Measurements from ENCODE around the gene TTC28.

The TTC28 gene

DNA sequence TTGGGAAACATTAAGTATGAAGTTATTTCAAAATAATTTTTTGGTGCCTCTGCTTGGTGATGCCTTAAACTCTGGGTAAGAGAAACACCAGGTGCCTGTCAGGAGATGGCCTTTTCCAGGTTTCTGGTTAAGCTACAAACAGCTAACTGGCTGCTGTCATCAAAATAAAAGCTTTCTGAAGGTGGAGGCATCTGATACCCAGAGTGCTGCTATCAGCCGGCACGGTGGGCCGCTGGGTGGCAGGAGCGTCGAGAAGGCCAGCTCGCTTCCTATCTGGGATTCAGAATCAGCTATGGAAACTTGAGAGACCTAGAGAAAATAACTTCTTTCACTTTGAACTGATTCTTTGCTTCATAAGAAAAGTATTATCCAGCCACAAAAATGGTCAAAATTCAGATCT lies 679.8 kb downstream of the TTC28 start:
- no peaks in the 10 kb centered on the region for H3K4me1 ChIP-seq (ENCODE audit: control insufficient read depth in 1 of 2, insufficient read depth in 2 of 2, low read length in 2 of 2)
- H3K36me3 ChIP-seq (ENCODE audit: control insufficient read depth in 1 of 2, insufficient read depth in 2 of 2, low read length in 2 of 2), result peaks cover 5 to 43% of the 10 kb centered on the region in 2 donors
- H3K27me3 ChIP-seq (ENCODE audit: low read depth, low read length), result no peaks in the 10 kb centered on the region
- H3K9me3 ChIP-seq (ENCODE audit: control insufficient read depth in 1 of 2, low read length in 2 of 2), result no peaks in the 10 kb centered on the region
- no peak overlapping the region for H3K27ac ChIP-seq (ENCODE audit: low read length)
- no peak overlapping the region for H3K4me3 ChIP-seq (ENCODE audit: low read depth in 1 of 2, low read length in 2 of 2)

GRCh38 chr22:27998511-27999410 lies 680.9 kb downstream of the TTC28 start:
- no peaks in the 10 kb centered on the region for H3K9me3 ChIP-seq (ENCODE audit: control insufficient read depth in 1 of 2, low read length in 2 of 2)
- no peaks in the 10 kb centered on the region for H3K27me3 ChIP-seq (ENCODE audit: low read depth, low read length)
- H3K36me3 ChIP-seq (ENCODE audit: control insufficient read depth in 1 of 2, insufficient read depth in 2 of 2, low read length in 2 of 2), result peaks cover 5 to 43% of the 10 kb centered on the region in 2 donors
- H3K4me3 ChIP-seq (ENCODE audit: low read depth in 1 of 2, low read length in 2 of 2), result no peak overlapping the region
- no peaks in the 10 kb centered on the region for H3K4me1 ChIP-seq (ENCODE audit: control insufficient read depth in 1 of 2, insufficient read depth in 2 of 2, low read length in 2 of 2)
- H3K27ac ChIP-seq (ENCODE audit: low read length), result no peak overlapping the region

DNA sequence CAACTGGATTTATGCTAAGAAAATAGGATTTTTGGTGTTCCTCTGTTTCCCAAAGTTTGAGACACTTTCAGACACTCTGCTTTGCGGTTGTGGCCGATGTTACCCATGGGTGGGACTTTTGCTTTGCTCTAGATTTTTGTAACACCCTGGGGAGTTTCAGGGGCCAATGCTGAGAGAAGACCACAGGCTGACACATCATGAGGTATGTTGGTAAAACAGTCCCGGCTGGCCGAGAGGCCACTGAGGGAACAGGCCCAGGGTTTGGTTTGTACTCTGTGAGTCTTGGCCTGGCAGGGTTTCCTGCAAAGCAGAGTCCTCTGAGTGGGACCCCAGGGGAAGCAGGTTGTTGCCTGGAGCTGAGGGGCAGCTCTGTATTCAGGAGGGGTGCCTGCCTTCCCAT lies 682.1 kb downstream of the TTC28 start:
- H3K4me3 ChIP-seq (ENCODE audit: low read depth in 1 of 2, low read length in 2 of 2), result no peak overlapping the region
- no peak overlapping the region for H3K27ac ChIP-seq (ENCODE audit: low read length)
- H3K36me3 ChIP-seq (ENCODE audit: control insufficient read depth in 1 of 2, insufficient read depth in 2 of 2, low read length in 2 of 2), result peaks cover 5 to 51% of the 10 kb centered on the region in 2 donors
- H3K27me3 ChIP-seq (ENCODE audit: low read depth, low read length), result no peaks in the 10 kb centered on the region
- no peaks in the 10 kb centered on the region for H3K9me3 ChIP-seq (ENCODE audit: control insufficient read depth in 1 of 2, low read length in 2 of 2)
- no peaks in the 10 kb centered on the region for H3K4me1 ChIP-seq (ENCODE audit: control insufficient read depth in 1 of 2, insufficient read depth in 2 of 2, low read length in 2 of 2)

GRCh38 chr22:27996981-27997380 lies 682.7 kb downstream of the TTC28 start:
- no peaks in the 10 kb centered on the region for H3K27me3 ChIP-seq (ENCODE audit: low read depth, low read length)
- no peak overlapping the region for H3K4me3 ChIP-seq (ENCODE audit: low read depth in 1 of 2, low read length in 2 of 2)
- no peaks in the 10 kb centered on the region for H3K9me3 ChIP-seq (ENCODE audit: control insufficient read depth in 1 of 2, low read length in 2 of 2)
- H3K27ac ChIP-seq (ENCODE audit: low read length), result no peak overlapping the region
- H3K36me3 ChIP-seq (ENCODE audit: control insufficient read depth in 1 of 2, insufficient read depth in 2 of 2, low read length in 2 of 2), result peaks cover 9 to 57% of the 10 kb centered on the region in 2 donors
- H3K4me1 ChIP-seq (ENCODE audit: control insufficient read depth in 1 of 2, insufficient read depth in 2 of 2, low read length in 2 of 2), result no peaks in the 10 kb centered on the region

DNA sequence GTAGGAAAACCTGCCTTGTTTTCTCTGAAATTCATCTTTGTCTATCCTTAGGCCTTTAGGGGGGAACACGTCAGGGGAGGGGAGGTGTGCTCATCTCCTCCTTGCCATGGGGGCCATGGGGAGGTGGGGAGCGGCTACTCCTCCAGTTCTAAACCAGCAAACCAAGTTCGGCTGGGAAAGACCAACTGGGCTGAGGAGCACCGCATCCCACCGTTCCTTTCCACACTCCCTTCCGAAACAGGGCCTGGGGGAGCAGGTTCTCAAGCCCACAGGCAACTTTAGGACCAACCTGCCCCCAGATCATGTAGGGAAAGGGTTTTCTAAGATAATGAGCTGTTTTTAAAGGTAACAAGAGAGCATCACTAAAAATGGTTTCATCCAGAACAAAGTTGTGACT lies 683.1 kb downstream of the TTC28 start:
- Histone ChIP-seq H3K36me3 (ENCODE audit: control insufficient read depth in 1 of 2, insufficient read depth in 2 of 2, low read length in 2 of 2) (peaks cover 9 to 57% of the 10 kb centered on the region in 2 donors), H3K27ac (ENCODE audit: low read length) (no peak overlapping the region), H3K4me1 (ENCODE audit: control insufficient read depth in 1 of 2, insufficient read depth in 2 of 2, low read length in 2 of 2) (no peaks in the 10 kb centered on the region), H3K9me3 (ENCODE audit: control insufficient read depth in 1 of 2, low read length in 2 of 2) (no peaks in the 10 kb centered on the region), H3K4me3 (ENCODE audit: low read depth in 1 of 2, low read length in 2 of 2) (no peak overlapping the region), H3K27me3 (ENCODE audit: low read depth, low read length) (no peaks in the 10 kb centered on the region)

GRCh38 chr22:27995801-27996528 lies 683.7 kb downstream of the TTC28 start:
- Histone ChIP-seq H3K9me3 (ENCODE audit: control insufficient read depth in 1 of 2, low read length in 2 of 2) (no peaks in the 10 kb centered on the region), H3K4me1 (ENCODE audit: control insufficient read depth in 1 of 2, insufficient read depth in 2 of 2, low read length in 2 of 2) (no peaks in the 10 kb centered on the region), H3K27ac (ENCODE audit: low read length) (no peak overlapping the region), H3K36me3 (ENCODE audit: control insufficient read depth in 1 of 2, insufficient read depth in 2 of 2, low read length in 2 of 2) (peaks cover 9 to 53% of the 10 kb centered on the region in 2 donors), H3K4me3 (ENCODE audit: low read depth in 1 of 2, low read length in 2 of 2) (no peak overlapping the region), H3K27me3 (ENCODE audit: low read depth, low read length) (no peaks in the 10 kb centered on the region)

DNA sequence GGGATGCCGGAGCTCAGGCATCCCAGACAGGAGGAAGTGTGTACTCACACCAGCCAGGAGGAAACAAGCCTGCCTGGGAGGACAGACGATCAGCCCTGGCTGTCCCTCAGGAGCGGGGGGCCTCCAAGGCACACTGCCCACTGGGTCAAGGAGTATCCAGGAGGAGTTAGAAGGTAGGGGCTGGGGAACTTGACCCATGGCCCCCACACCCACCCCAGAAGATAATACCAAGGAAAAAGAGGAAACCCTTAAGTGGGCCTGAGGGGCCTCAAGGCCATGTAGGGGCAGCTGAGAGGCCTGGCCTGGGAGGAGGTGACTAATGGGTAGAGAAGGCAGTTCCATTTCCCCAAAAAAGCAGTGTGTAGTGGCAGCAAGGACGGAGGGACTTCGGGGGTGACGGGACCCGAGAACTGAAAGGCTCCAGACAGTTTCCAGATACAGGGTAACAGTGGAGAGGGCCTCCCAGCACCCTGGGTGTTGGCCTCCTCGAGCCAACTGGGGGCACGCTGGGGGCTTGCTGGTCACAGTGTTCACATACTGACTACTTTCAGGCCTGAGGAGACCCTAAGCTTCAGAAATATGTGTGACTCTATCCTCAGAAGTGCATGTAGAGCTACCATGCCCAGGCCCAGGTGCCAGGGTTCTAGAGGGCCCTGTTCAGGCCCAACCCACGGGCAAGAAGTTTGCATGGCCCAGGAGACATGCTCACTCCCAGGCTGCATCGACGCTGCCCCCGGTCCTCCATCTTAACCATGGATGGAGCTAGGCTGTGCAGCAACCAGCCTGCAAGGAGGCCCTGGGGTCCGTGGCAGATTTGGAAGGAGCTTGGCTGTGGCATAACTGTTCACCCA lies 684.9 kb downstream of the TTC28 start:
- peaks cover 9 to 49% of the 10 kb centered on the region in 2 donors for H3K36me3 ChIP-seq (ENCODE audit: control insufficient read depth in 1 of 2, insufficient read depth in 2 of 2, low read length in 2 of 2)
- no peaks in the 10 kb centered on the region for H3K27me3 ChIP-seq (ENCODE audit: low read depth, low read length)
- no peak overlapping the region for H3K27ac ChIP-seq (ENCODE audit: low read length)
- no peaks in the 10 kb centered on the region for H3K9me3 ChIP-seq (ENCODE audit: control insufficient read depth in 1 of 2, low read length in 2 of 2)
- H3K4me1 ChIP-seq (ENCODE audit: control insufficient read depth in 1 of 2, insufficient read depth in 2 of 2, low read length in 2 of 2), result no peaks in the 10 kb centered on the region
- no peak overlapping the region for H3K4me3 ChIP-seq (ENCODE audit: low read depth in 1 of 2, low read length in 2 of 2)

- Histone ChIP-seq H3K4me1 (ENCODE audit: control insufficient read depth in 1 of 2, insufficient read depth in 2 of 2, low read length in 2 of 2) (no peaks in the 10 kb centered on the region), H3K9me3 (ENCODE audit: control insufficient read depth in 1 of 2, low read length in 2 of 2) (no peaks in the 10 kb centered on the region), H3K4me3 (ENCODE audit: low read depth in 1 of 2, low read length in 2 of 2) (no peak overlapping the region), H3K27me3 (ENCODE audit: low read depth, low read length) (no peaks in the 10 kb centered on the region), H3K36me3 (ENCODE audit: control insufficient read depth in 1 of 2, insufficient read depth in 2 of 2, low read length in 2 of 2) (peaks cover 13 to 47% of the 10 kb centered on the region in 2 donors), H3K27ac (ENCODE audit: low read length) (no peak overlapping the region)
These were observed 685.8 kb downstream of the TTC28 start for GRCh38 chr22:27993774-27994350.

DNA sequence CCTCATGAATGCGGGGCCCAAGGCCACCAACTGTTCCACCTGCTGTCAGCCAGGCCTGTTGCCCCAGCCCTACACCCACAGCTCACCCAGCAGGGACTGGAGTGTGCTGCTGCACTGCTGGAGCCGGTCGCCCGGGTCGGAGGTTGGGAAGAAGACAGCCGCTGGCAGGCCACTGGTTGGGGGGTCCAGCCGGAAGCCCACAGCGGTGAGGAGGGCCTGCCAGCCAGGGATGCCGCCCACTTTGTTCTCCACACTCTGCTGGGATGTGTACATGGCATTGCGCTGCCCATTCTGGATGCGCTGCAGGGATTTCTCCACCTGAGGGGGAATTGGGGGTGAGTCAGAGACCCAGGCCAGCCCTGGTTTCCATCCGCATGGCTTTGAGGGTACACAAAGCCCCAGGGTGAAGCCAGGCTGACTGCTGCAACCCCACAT lies 686.4 kb downstream of the TTC28 start:
- Histone ChIP-seq H3K27ac (ENCODE audit: low read length) (no peak overlapping the region), H3K27me3 (ENCODE audit: low read depth, low read length) (no peaks in the 10 kb centered on the region), H3K4me3 (ENCODE audit: low read depth in 1 of 2, low read length in 2 of 2) (no peak overlapping the region), H3K9me3 (ENCODE audit: control insufficient read depth in 1 of 2, low read length in 2 of 2) (no peaks in the 10 kb centered on the region), H3K4me1 (ENCODE audit: control insufficient read depth in 1 of 2, insufficient read depth in 2 of 2, low read length in 2 of 2) (no peaks in the 10 kb centered on the region), H3K36me3 (ENCODE audit: control insufficient read depth in 1 of 2, insufficient read depth in 2 of 2, low read length in 2 of 2) (peaks cover 12 to 40% of the 10 kb centered on the region in 2 donors)

DNA sequence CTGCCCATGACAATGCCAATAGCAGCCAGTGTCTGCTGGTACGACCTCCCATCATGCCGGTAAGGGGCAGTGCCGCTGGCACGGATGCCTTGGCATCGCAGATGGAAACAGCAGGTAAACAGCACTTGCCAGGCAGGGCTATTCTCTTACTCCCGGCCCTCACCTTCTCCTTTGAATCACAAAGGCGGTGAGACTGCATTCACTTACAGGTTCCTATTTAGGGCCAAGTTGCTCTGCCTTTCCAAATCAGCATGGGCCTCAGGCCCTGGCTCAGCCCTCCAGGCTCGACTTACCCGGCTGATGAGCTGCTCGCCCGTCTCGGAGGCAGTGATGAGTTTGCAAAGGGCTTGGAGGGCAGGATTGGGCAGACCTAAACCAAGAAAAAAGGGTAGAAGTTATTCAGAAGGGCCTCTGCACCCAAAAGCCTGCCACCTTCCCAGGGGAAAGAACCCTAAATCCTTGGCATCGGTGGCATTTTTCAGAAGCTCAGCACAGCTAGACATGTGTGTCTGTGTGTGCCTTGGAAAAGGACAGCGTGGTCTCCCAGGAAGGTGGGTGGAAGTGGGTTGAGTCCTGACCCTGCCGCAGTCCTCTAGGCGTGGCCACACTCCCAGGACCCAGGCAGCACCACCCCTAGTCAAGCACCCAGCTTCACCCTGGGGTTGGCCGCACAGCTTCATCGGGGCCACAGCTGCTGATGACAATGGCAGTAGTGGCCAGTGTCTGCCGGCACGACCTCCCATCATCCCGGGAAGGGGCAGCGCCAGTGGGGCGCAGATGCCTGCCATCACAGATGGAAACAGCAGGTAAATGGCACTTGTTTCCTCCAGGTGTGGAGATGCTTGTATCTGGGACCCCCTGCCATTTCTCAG lies 687.1 kb downstream of the TTC28 start:
- Histone ChIP-seq H3K27ac (ENCODE audit: low read length) (no peak overlapping the region), H3K4me3 (ENCODE audit: low read depth in 1 of 2, low read length in 2 of 2) (no peak overlapping the region), H3K9me3 (ENCODE audit: control insufficient read depth in 1 of 2, low read length in 2 of 2) (no peaks in the 10 kb centered on the region), H3K36me3 (ENCODE audit: control insufficient read depth in 1 of 2, insufficient read depth in 2 of 2, low read length in 2 of 2) (peaks cover 7 to 37% of the 10 kb centered on the region in 2 donors), H3K4me1 (ENCODE audit: control insufficient read depth in 1 of 2, insufficient read depth in 2 of 2, low read length in 2 of 2) (no peaks in the 10 kb centered on the region), H3K27me3 (ENCODE audit: low read depth, low read length) (no peaks in the 10 kb centered on the region)

Measured in muscle layer of duodenum (tissue), 2 donors.